ENCODE measurements around the gene GZMM. TPM values are rescaled to one million over a fixed set of nuclear protein-coding genes. Genes with fewer than 3 reads are reported as not detected.

GZMM gene
- total and polyA plus RNA-seq, 2 of the 13 experiments (the other 11 are each of a cell fraction or from before 2014, with no cell fraction given): 0.07 TPM; not detected in 1

DNA sequence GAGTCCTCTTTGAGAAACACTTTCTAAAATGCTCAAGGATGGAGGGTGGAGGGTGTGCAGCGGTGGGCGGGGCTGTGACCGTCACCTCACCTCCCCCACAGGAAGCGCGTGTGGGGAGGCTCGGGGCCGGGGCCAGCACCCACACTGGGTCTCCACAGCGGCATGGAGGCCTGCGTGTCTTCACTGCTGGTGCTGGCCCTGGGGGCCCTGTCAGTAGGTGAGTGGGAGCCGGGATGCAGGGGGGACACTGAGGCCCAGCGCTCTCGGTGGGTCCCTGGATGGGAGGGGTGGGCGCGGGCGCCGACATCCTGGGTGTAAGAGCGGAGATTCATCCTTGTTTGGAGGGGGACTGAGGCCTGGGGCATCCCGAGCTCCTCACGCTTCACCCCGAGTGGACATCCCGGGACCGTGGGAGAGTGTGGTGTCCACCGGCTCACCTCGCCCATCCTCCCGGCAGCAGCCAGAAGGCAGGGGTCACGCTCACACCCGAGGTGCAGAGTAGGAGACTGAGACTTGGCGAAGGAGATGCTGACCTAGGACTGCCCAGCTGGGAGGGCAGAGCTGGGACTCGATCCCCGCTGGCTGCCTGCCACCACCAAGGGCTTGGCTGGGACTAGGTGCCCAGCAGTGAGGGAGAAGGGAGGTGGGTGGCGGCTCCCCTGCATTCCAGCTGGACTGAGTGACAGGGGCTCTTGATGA is at the start of gene GZMM (continued):
- TF ChIP-seq ATF2 (CRISPR knock-in tag; IDR thresholded peaks at IDR 0.05) (no peak), HOXA7 (CRISPR knock-in tag; IDR thresholded peaks at IDR 0.05) (no peak), ZNF12 (CRISPR knock-in tag; IDR thresholded peaks at IDR 0.05) (no peak)

- Histone ChIP-seq H3K36me3 (replicated peaks in 1 of 2; ENCODE audit: control insufficient read depth in 1 of 2, insufficient read depth in 2 of 2, low read length in 2 of 2) (no peaks in the 10 kb centered on the region), H3K27ac (ENCODE audit: extremely low read length, insufficient read depth, low read length) (no peak overlapping the region), H3K79me2 (ENCODE audit: insufficient read depth, low read length) (peaks cover 3% of the 10 kb centered on the region), H3K4me1 (ENCODE audit: insufficient read depth, low read length) (peaks cover 56% of the 10 kb centered on the region), H3K9me3 (ENCODE audit: low read length) (no peaks in the 10 kb centered on the region), H4K20me1 (ENCODE audit: insufficient read depth, low read length) (no peaks in the 10 kb centered on the region), H3K4me2 (ENCODE audit: low read depth, low read length) (peak overlapping the region; percentile 67), H3K4me3 (replicated peaks in 1 of 3; ENCODE audit: insufficient read depth in 1 of 3, low read depth in 2 of 3, low read length in 3 of 3) (peak overlapping the region in 2 of 3 experiments; percentile 44 to 67; a peak in 3 of 6 replicates), H3K9ac (ENCODE audit: insufficient read depth, low read depth, low read length) (peak overlapping the region; percentile 63), H2AFZ (ENCODE audit: low read length) (no peak overlapping the region), H3K27me3 (ENCODE audit: control insufficient read depth in 1 of 2, insufficient read depth in 2 of 2, low read length in 2 of 2) (peaks cover 0 to 4% of the 10 kb centered on the region in 2 experiments; a peak in 2 of 5 replicates)
- FAIRE-seq (no peak), ATAC-seq (peak; percentile 6; the same call in 1 of the 3 replicates), DNase-seq (ENCODE audit: low spot score) (no peak)
- CTCF ChIA-PET (ENCODE audit: low intra/inter-chr PET ratio, low total read pairs): interaction anchor here (1.5 kb wide), 1 partner anchor 16 kb away, joined by 5 read pairs; no protein-coding TSS in a partner anchor
- BruUV-seq (replicated peaks): no TSS peak
- intact Hi-C loops (cut with micrococcal nuclease; ENCODE audit: unreplicated experiment): no loop called here
- in situ Hi-C loops (cut with HindIII; ENCODE audit: extremely low pct_ligation_motif_present, low pct_unique_long_range_greater_than_20kb): no loop called here
- 12% methylated on average over 19 of the region's 22 CpGs for WGBS (ENCODE audit: low lambda C conversion rate)
- POLR2A ChIA-PET: interaction anchor here (0.6 to 2.6 kb wide), 2 partner anchors 12 to 37 kb away, joined by 3 to 23 read pairs; no protein-coding TSS in a partner anchor
- TF ChIP-seq ZNF30 (CRISPR knock-in tag; IDR thresholded peaks at IDR 0.05) (no peak), MLX (CRISPR knock-in tag; IDR thresholded peaks at IDR 0.05) (no peak), TCF12 (IDR thresholded peaks at IDR 0.05) (no peak), TCF12 (CRISPR knock-in tag; IDR thresholded peaks at IDR 0.05) (no peak), ZNF510 (CRISPR knock-in tag; IDR thresholded peaks at IDR 0.05; ENCODE audit: low read depth) (0 out of 2 replicates have a peak, but pooled peaks have one; percentile 52), NR2F2 (IDR thresholded peaks at IDR 0.05; ENCODE audit: borderline replicate concordance, low read depth) (no peak), GATAD1 (CRISPR knock-in tag; IDR thresholded peaks at IDR 0.05) (0 out of 2 replicates have a peak, but pooled peaks have one; percentile 35), MATR3 (CRISPR knock-in tag; IDR thresholded peaks at IDR 0.05) (no peak), ATF2 (CRISPR knock-in tag; IDR thresholded peaks at IDR 0.05) (no peak), ZNF691 (CRISPR knock-in tag; IDR thresholded peaks at IDR 0.05; ENCODE audit: borderline replicate concordance, low read depth) (no peak), ZBTB20 (CRISPR knock-in tag; IDR thresholded peaks at IDR 0.05; ENCODE audit: borderline replicate concordance, low read depth) (0 out of 2 replicates have a peak, but pooled peaks have one; percentile 30), ZNF326 (CRISPR knock-in tag; IDR thresholded peaks at IDR 0.05; ENCODE audit: borderline replicate concordance) (no peak), ZNF746 (CRISPR knock-in tag; IDR thresholded peaks at IDR 0.05) (no peak), SOX6 (IDR thresholded peaks at IDR 0.05) (no peak), SOX6 (CRISPR knock-in tag; IDR thresholded peaks at IDR 0.05) (no peak)
Observed at GRCh38 chr19:494171-495080, 49.4 kb upstream of the GZMM start.

All from HepG2 (cell line).